OCI-LY7 (cell line): ENCODE data around the gene MACROH2A1. TPM values are rescaled to one million over a fixed set of nuclear protein-coding genes. Genes with fewer than 3 reads are reported as not detected.

Experiments
- BruUV-seq: library from RNA; stranded (reverse); fragments of 400-500 nt; replicated peaks from 2 replicates; lab custom pipeline; 2021; lab: Mats Ljungman, UMichigan
- CTCF ChIA-PET: fragments of 300-600 bp; sonication (Branson Sonifier 250); formaldehyde crosslinking; loops from one replicate; lab custom pipeline; 2022; ENCODE audit warnings: antibody characterized with exemption; ENCODE audit not compliant: unreplicated experiment; lab: Charles Lee
- POLR2A ChIA-PET: fragments of 300-600 bp; sonication (Branson Sonifier 250); formaldehyde crosslinking; loops from one replicate; lab custom pipeline; 2022; ENCODE audit warnings: antibody characterized with exemption; lab: Charles Lee
- DNase-seq: peaks from one replicate; pipeline ENCODE4 v3.0.0-alpha.2; 2015; ENCODE audit warnings: low spot score
- H2AFZ ChIP-seq: fragments of 200-600 bp; sonication (generic), shearing (Covaris generic); 2 replicates; pipeline ENCODE4 v1.6.1; 2014; ENCODE audit warnings: mild to moderate bottlenecking, antibody characterized with exemption, low read length, moderate library complexity
- H3K27ac ChIP-seq: fragments of 200-600 bp; sonication (generic); 2 replicates; pipeline ENCODE4 v1.5.1; 2014; ENCODE audit warnings: mixed run types, low read depth, mild to moderate bottlenecking, moderate library complexity, low read length, inconsistent platforms; ENCODE audit not compliant: poor library complexity, severe bottlenecking
- H3K36me3 ChIP-seq: fragments of 200-600 bp; sonication (generic); 2 replicates; pipeline ENCODE4 v1.6.1; 2014; ENCODE audit warnings: mild to moderate bottlenecking, antibody characterized with exemption, low read length, moderate library complexity, mixed read lengths; ENCODE audit not compliant: insufficient read depth
- H3K4me1 ChIP-seq: fragments of 200-600 bp; sonication (generic); 2 replicates; pipeline ENCODE4 v1.5.1; 2014; ENCODE audit warnings: mild to moderate bottlenecking, low read length; ENCODE audit not compliant: insufficient read depth, poor library complexity, severe bottlenecking
- H3K4me2 ChIP-seq: fragments of 200-600 bp; sonication (generic); 2 replicates; pipeline ENCODE4 v1.6.1; 2014; ENCODE audit warnings: mild to moderate bottlenecking, low read length
- H3K4me3 ChIP-seq: fragments of 200-600 bp; sonication (generic); 2 replicates; pipeline ENCODE4 v1.5.1; 2014; ENCODE audit warnings: mild to moderate bottlenecking, low read depth, low read length; ENCODE audit not compliant: poor library complexity, severe bottlenecking
- H3K79me2 ChIP-seq: fragments of 200-600 bp; sonication (generic); 2 replicates; pipeline ENCODE4 v1.6.1; 2016; ENCODE audit warnings: low read depth, mild to moderate bottlenecking, low read length, moderate library complexity, mixed read lengths; ENCODE audit not compliant: insufficient read depth
- H3K9me2 ChIP-seq: fragments of 200-600 bp; sonication (generic); 2 replicates; pipeline ENCODE4 v1.6.1; 2016; ENCODE audit warnings: mild to moderate bottlenecking, low read length, mixed read lengths; ENCODE audit not compliant: insufficient read depth
- H3K9me3 ChIP-seq: fragments of 200-600 bp; sonication (generic); 2 replicates; pipeline ENCODE4 v1.6.1; 2014; ENCODE audit warnings: mild to moderate bottlenecking, mixed run types, low read length, mixed read lengths
- H4K20me1 ChIP-seq: fragments of 200-600 bp; sonication (generic); 2 replicates; pipeline ENCODE4 v1.6.1; 2014; ENCODE audit warnings: mild to moderate bottlenecking, antibody characterized with exemption, low read length, moderate library complexity, mixed read lengths; ENCODE audit not compliant: insufficient read depth
- CTCF ChIP-seq: fragments of 200-600 bp; sonication (generic); conservative IDR thresholded peaks from 2 replicates; pipeline ENCODE4 v1.5.1; 2014; ENCODE audit warnings: mild to moderate bottlenecking, antibody characterized with exemption, low read length, moderate library complexity, mixed read lengths
- EZH2phosphoT487 ChIP-seq: fragments of 200-600 bp; sonication (generic); IDR thresholded peaks from 2 replicates; pipeline ENCODE4 v1.6.1; 2018; ENCODE audit warnings: low read depth, borderline replicate concordance, mild to moderate bottlenecking, mixed run types, antibody characterized with exemption, low read length, moderate library complexity, mixed read lengths
- intact Hi-C: fragments of 100-400 bp; cut with micrococcal nuclease; formaldehyde crosslinking; loops from one replicate; pipeline ENCODE4 v1.10.0; 2022; ENCODE audit not compliant: unreplicated experiment
- total RNA-seq, 2 experiments: library from RNA; depleted of rRNA in 1 of 2; stranded (reverse); fragments of >200 nt in 1 of 2; shearing (Covaris generic) in 1 of 2; gene quantifications; 2 replicates each; pipeline ENCODE4 v1.2.3, GENCODE V29; 2014 to 2022

Gene MACROH2A1
- total RNA-seq, 2 experiments from 2014 or later: 271 to 356 TPM

GRCh38 chr5:135296900-135297816 is 101.9 kb downstream of the MACROH2A1 start:
- CTCF ChIA-PET: interaction anchor here (0.5 to 0.6 kb wide), 2 partner anchors 43 to 79 kb away, joined by 3 read pairs; no protein-coding TSS in a partner anchor
- no peak overlapping the region for H3K4me2 ChIP-seq
- H4K20me1 ChIP-seq: no peaks in the 10 kb centered on the region
- H3K4me1 ChIP-seq: no peaks in the 10 kb centered on the region
- TF ChIP-seq CTCF (no peak), EZH2phosphoT487 (no peak)
- no peak overlapping the region for H3K27ac ChIP-seq
- no peaks in the 10 kb centered on the region for H3K9me3 ChIP-seq
- no TSS peak for BruUV-seq
- H3K79me2 ChIP-seq: no peaks in the 10 kb centered on the region
- H2AFZ ChIP-seq: no peak overlapping the region
- no peak overlapping the region for H3K4me3 ChIP-seq
- DNase-seq: no peak
- H3K9me2 ChIP-seq: no peaks in the 10 kb centered on the region
- intact Hi-C loops: no loop called here
- POLR2A ChIA-PET: no interaction called here
- H3K36me3 ChIP-seq: no peaks in the 10 kb centered on the region

- no peaks in the 10 kb centered on the region for H3K9me2 ChIP-seq
- no peaks in the 10 kb centered on the region for H3K4me1 ChIP-seq
- no peak for TF ChIP-seq CTCF
- no peak for TF ChIP-seq EZH2phosphoT487
- H3K79me2 ChIP-seq: no peaks in the 10 kb centered on the region
- no peaks in the 10 kb centered on the region for H4K20me1 ChIP-seq
- H3K9me3 ChIP-seq: no peaks in the 10 kb centered on the region
- intact Hi-C loops: no loop called here
- H2AFZ ChIP-seq: no peak overlapping the region
- no peak for DNase-seq
- ChIA-PET CTCF (no interaction called here), POLR2A (no interaction called here)
- no TSS peak for BruUV-seq
- no peak overlapping the region for H3K27ac ChIP-seq
- no peak overlapping the region for H3K4me2 ChIP-seq
- H3K36me3 ChIP-seq: no peaks in the 10 kb centered on the region
- no peak overlapping the region for H3K4me3 ChIP-seq
Observed at GRCh38 chr5:135295852-135296251, 103.2 kb downstream of the MACROH2A1 start.

- no peaks in the 10 kb centered on the region for H3K4me1 ChIP-seq
- TF ChIP-seq EZH2phosphoT487 (no peak), CTCF (no peak)
- POLR2A ChIA-PET: no interaction called here
- no peaks in the 10 kb centered on the region for H3K36me3 ChIP-seq
- intact Hi-C loops: no loop called here
- no peak for DNase-seq
- CTCF ChIA-PET: no interaction called here
- H3K9me3 ChIP-seq: no peaks in the 10 kb centered on the region
- no peaks in the 10 kb centered on the region for H4K20me1 ChIP-seq
- H3K9me2 ChIP-seq: no peaks in the 10 kb centered on the region
- H3K79me2 ChIP-seq: no peaks in the 10 kb centered on the region
- no peak overlapping the region for H3K4me2 ChIP-seq
- no peak overlapping the region for H3K4me3 ChIP-seq
- no peak overlapping the region for H2AFZ ChIP-seq
- BruUV-seq: no TSS peak
- H3K27ac ChIP-seq: no peak overlapping the region
Observed at GRCh38 chr5:135294793-135295192, 104.2 kb downstream of the MACROH2A1 start.
